Calu3 (cell line): Measurements from ENCODE around the gene AGPAT1. TPM values are rescaled to one million over a fixed set of nuclear protein-coding genes. Genes with fewer than 3 reads are reported as not detected.

Source experiments
- BruUV-seq: library from RNA; stranded (reverse); fragments of 400-500 nt; replicated peaks from 2 replicates; lab custom pipeline; 2021; lab: Mats Ljungman, UMichigan
- CTCF ChIA-PET: fragments of 300-600 bp; sonication (Branson Sonifier 250); formaldehyde crosslinking; loops from one replicate; lab custom pipeline; 2022; ENCODE audit warnings: antibody characterized with exemption; lab: Charles Lee
- DNase-seq: peaks from one replicate; pipeline ENCODE4 v3.0.0; 2022
- H3K27ac Mint-ChIP-seq: one replicate; pipeline ENCODE4 v1.8.0; 2022; ENCODE audit warnings: mixed read lengths; ENCODE audit not compliant: unreplicated experiment
- H3K27me3 Mint-ChIP-seq: one replicate; pipeline ENCODE4 v1.8.0; 2022; ENCODE audit warnings: mixed read lengths; ENCODE audit not compliant: unreplicated experiment
- H3K36me3 Mint-ChIP-seq: one replicate; pipeline ENCODE4 v1.8.0; 2022; ENCODE audit warnings: mild to moderate bottlenecking, moderate library complexity, mixed read lengths; ENCODE audit not compliant: insufficient read depth, unreplicated experiment
- H3K4me1 Mint-ChIP-seq: one replicate; pipeline ENCODE4 v1.8.0; 2022; ENCODE audit warnings: mild to moderate bottlenecking, low read depth, mixed read lengths; ENCODE audit not compliant: unreplicated experiment
- H3K4me3 Mint-ChIP-seq: one replicate; pipeline ENCODE4 v1.8.0; 2022; ENCODE audit warnings: mild to moderate bottlenecking, low read depth, moderate library complexity, mixed read lengths; ENCODE audit not compliant: unreplicated experiment
- H3K9me3 Mint-ChIP-seq: one replicate; pipeline ENCODE4 v1.8.0; 2022; ENCODE audit warnings: low read depth, mixed read lengths; ENCODE audit not compliant: unreplicated experiment
- CTCF ChIP-seq: fragments of 200-600 bp; IDR thresholded peaks from one replicate; pipeline ENCODE4 v1.8.0; 2022; ENCODE audit warnings: antibody characterized with exemption; ENCODE audit not compliant: unreplicated experiment
- intact Hi-C: fragments of 100-400 bp; cut with micrococcal nuclease; formaldehyde crosslinking; loops from one replicate; pipeline ENCODE4 v1.10.0; 2022; ENCODE audit not compliant: unreplicated experiment
- total RNA-seq: library from RNA; stranded (reverse); gene quantifications from 2 replicates; pipeline ENCODE4 v1.2.3, GENCODE V29; 2022

The AGPAT1 gene
- total RNA-seq, 1 experiment from 2014 or later: 138 TPM

- H3K4me1 Mint-ChIP-seq: peaks cover 27% of the 10 kb centered on the region
- peak overlapping the region; percentile 11 for H3K27ac Mint-ChIP-seq
- CTCF ChIA-PET: interaction anchor here (1.6 kb wide), 1 partner anchor 10 kb away, joined by 8 read pairs; the partner anchor contains the start of gene PBX2
- peaks cover 80% of the 10 kb centered on the region for H3K36me3 Mint-ChIP-seq
- intact Hi-C loops: loop anchor here (5.0 kb wide), 1 partner anchor 223 kb away; the partner anchor contains the start of genes NELFE and SKIC2
- TF ChIP-seq CTCF: no peak
- H3K4me3 Mint-ChIP-seq: peak overlapping the region; percentile 82
- H3K27me3 Mint-ChIP-seq: no peaks in the 10 kb centered on the region
- DNase-seq: no peak
- no peaks in the 10 kb centered on the region for H3K9me3 Mint-ChIP-seq
- TSS peak; percentile 47 for BruUV-seq
These were observed 4.0 kb upstream of the AGPAT1 start for GRCh38 chr6:32179766-32180405.

GRCh38 chr6:32178547-32179440 is 2.9 kb upstream of the AGPAT1 start:
- peak overlapping the region; percentile 82 for H3K4me3 Mint-ChIP-seq
- H3K9me3 Mint-ChIP-seq: no peaks in the 10 kb centered on the region
- TF ChIP-seq CTCF: no peak
- no peak for DNase-seq
- H3K27ac Mint-ChIP-seq: peak overlapping the region; percentile 62
- CTCF ChIA-PET: interaction anchor here (0.7 to 1.6 kb wide), 4 partner anchors 11 to 58 kb away, joined by 3 to 8 read pairs (median 4); partner anchors contain the start of gene PBX2
- no peaks in the 10 kb centered on the region for H3K27me3 Mint-ChIP-seq
- intact Hi-C loops: loop anchor here (5.0 kb wide), 1 partner anchor 221 kb away; the partner anchor contains the start of genes NELFE and SKIC2
- BruUV-seq: no TSS peak
- H3K4me1 Mint-ChIP-seq: peaks cover 35% of the 10 kb centered on the region
- H3K36me3 Mint-ChIP-seq: peaks cover 78% of the 10 kb centered on the region

- no peaks in the 10 kb centered on the region for H3K27me3 Mint-ChIP-seq
- intact Hi-C loops: loop anchor here (2.0 to 5.0 kb wide), 2 partner anchors 59 to 221 kb away; partner anchors contain the start of genes NELFE and SKIC2
- CTCF ChIA-PET: interaction anchor here (0.6 to 2.5 kb wide), 12 partner anchors 11 to 683 kb away, joined by 3 to 32 read pairs (median 3); partner anchors contain the start of genes ATF6B, NEU1 and PBX2
- H3K4me1 Mint-ChIP-seq: peaks cover 43% of the 10 kb centered on the region
- H3K27ac Mint-ChIP-seq: peak within 1 kb of the TSS; percentile 62
- H3K9me3 Mint-ChIP-seq: no peaks in the 10 kb centered on the region
- peaks cover 72% of the 10 kb centered on the region for H3K36me3 Mint-ChIP-seq
- peak; percentile 99 for DNase-seq
- no TSS peak for BruUV-seq
- no peak for TF ChIP-seq CTCF
- peak within 1 kb of the TSS; percentile 82 for H3K4me3 Mint-ChIP-seq
These were observed 2.1 kb upstream of the AGPAT1 start, which contains the start of gene RNF5 for GRCh38 chr6:32177788-32178546. Gene RNF5, plus strand, starts transcription at chr6:32178405. Its CDS starts 107 bp downstream, at chr6:32178512.
